GM23248 (cell line): ENCODE results near the gene ITIH3.

Experiments used
- EZH2 ChIP-seq: fragments of 200-600 bp; sonication (generic); IDR thresholded peaks from 2 replicates; pipeline ENCODE4 v1.6.1; 2018; ENCODE audit warnings: antibody characterized with exemption, mild to moderate bottlenecking; ENCODE audit not compliant: insufficient read depth, poor library complexity, severe bottlenecking
- EZH2phosphoT487 ChIP-seq: fragments of 200-600 bp; sonication (generic); IDR thresholded peaks from 2 replicates; pipeline ENCODE4 v1.6.1; 2018; ENCODE audit warnings: antibody characterized with exemption, moderate library complexity, mild to moderate bottlenecking, low read depth; ENCODE audit not compliant: insufficient read depth

GRCh38 chr3:52844290-52844975, 49.8 kb downstream of the ITIH3 start:
- TF ChIP-seq EZH2 (no peak), EZH2phosphoT487 (no peak)
